Coronary artery (tissue), 2 donors: ENCODE measurements around the gene SYT15.

Experiments used
- DNase-seq: peaks from one replicate; pipeline ENCODE4 v3.0.0-alpha.2; 2017; ENCODE audit warnings: low spot score
- H3K27ac ChIP-seq, 2 donors: fragments of 200-600 bp; sonication (generic); one replicate each; pipeline ENCODE4 v1.5.1; 2016 to 2019
- H3K4me3 ChIP-seq: fragments of 200-600 bp; sonication (generic); 2 replicates; pipeline ENCODE4 v1.5.1; 2016; ENCODE audit warnings: mild to moderate bottlenecking, moderate library complexity
- CTCF ChIP-seq: fragments of 200-600 bp; sonication (generic); IDR thresholded peaks from one replicate; pipeline ENCODE4 v1.5.1; 2019; ENCODE audit warnings: antibody characterized with exemption

The SYT15 gene

GRCh38 chr10:46541735-46542566 lies 37.0 kb upstream of the SYT15 start:
- no peak for DNase-seq
- Histone ChIP-seq H3K27ac (no peak overlapping the region), H3K4me3 (no peak overlapping the region)
- TF ChIP-seq CTCF: no peak

- no peak overlapping the region for H3K27ac ChIP-seq
- TF ChIP-seq CTCF: no peak
- no peak overlapping the region for H3K4me3 ChIP-seq
- DNase-seq: no peak
These were observed 36.1 kb upstream of the SYT15 start for GRCh38 chr10:46542567-46543465.

GRCh38 chr10:46543466-46544377 lies 35.2 kb upstream of the SYT15 start:
- TF ChIP-seq CTCF: no peak
- no peak overlapping the region for H3K4me3 ChIP-seq
- DNase-seq: no peak
- H3K27ac ChIP-seq: no peak overlapping the region

- peak; percentile 68 for DNase-seq
- TF ChIP-seq CTCF: no peak
- Histone ChIP-seq H3K4me3 (no peak overlapping the region), H3K27ac (peak overlapping the region in 1 of 2 donors; percentile 4)
These were observed 33.7 kb upstream of the SYT15 start for GRCh38 chr10:46544989-46545791.

GRCh38 chr10:46545861-46546590 lies 32.9 kb upstream of the SYT15 start:
- no peak overlapping the region for H3K27ac ChIP-seq
- DNase-seq: no peak
- TF ChIP-seq CTCF: no peak
- no peak overlapping the region for H3K4me3 ChIP-seq
